IPS-18a (cell line): ENCODE results near the gene FLYWCH2.
"Not testable (repeated sequence)": the region's sequence is repeated elsewhere in the genome, so short reads cannot be mapped to it uniquely, and the experiment has no call there.

Experiments
- H3K27ac ChIP-seq: one replicate; pipeline ENCODE4 v1.5.1; 2013; ENCODE audit warnings: low read length
- H3K27me3 ChIP-seq: one replicate; pipeline ENCODE4 v1.6.1; 2013; ENCODE audit warnings: mild to moderate bottlenecking, low read length; ENCODE audit not compliant: control insufficient read depth, insufficient read depth
- H3K36me3 ChIP-seq: one replicate; pipeline ENCODE4 v1.6.1; 2013; ENCODE audit warnings: low read depth, low read length; ENCODE audit not compliant: control insufficient read depth
- H3K4me1 ChIP-seq: one replicate; pipeline ENCODE4 v1.6.1; 2013; ENCODE audit warnings: low read depth, low read length; ENCODE audit not compliant: control insufficient read depth
- H3K4me3 ChIP-seq: one replicate; pipeline ENCODE4 v1.5.1; 2013; ENCODE audit warnings: low read length
- H3K9ac ChIP-seq: one replicate; pipeline ENCODE4 v1.6.1; 2013; ENCODE audit warnings: mild to moderate bottlenecking, low read length, moderate library complexity
- H3K9me3 ChIP-seq: one replicate; pipeline ENCODE4 v1.6.1; 2013; ENCODE audit warnings: low read depth, low read length; ENCODE audit not compliant: control insufficient read depth

Gene FLYWCH2

GRCh38 chr16:2938206-2938605 lies 55.2 kb downstream of the FLYWCH2 start:
- Histone ChIP-seq H3K36me3 (peaks cover 8% of the 10 kb centered on the region), H3K4me1 (no peaks in the 10 kb centered on the region), H3K9me3 (no peaks in the 10 kb centered on the region), H3K27me3 (no peaks in the 10 kb centered on the region), H3K9ac (no peak overlapping the region), H3K4me3 (no peak overlapping the region), H3K27ac (no peak overlapping the region)

- Histone ChIP-seq H3K9ac (no peak overlapping the region), H3K36me3 (peaks cover 8% of the 10 kb centered on the region), H3K4me3 (no peak overlapping the region), H3K27ac (no peak overlapping the region), H3K4me1 (no peaks in the 10 kb centered on the region), H3K27me3 (no peaks in the 10 kb centered on the region), H3K9me3 (no peaks in the 10 kb centered on the region)
These were observed 57.0 kb downstream of the FLYWCH2 start for GRCh38 chr16:2939968-2940367.

- Histone ChIP-seq H3K9me3 (no peaks in the 10 kb centered on the region), H3K4me1 (no peaks in the 10 kb centered on the region), H3K4me3 (no peak overlapping the region), H3K27me3 (no peaks in the 10 kb centered on the region), H3K9ac (no peak overlapping the region), H3K27ac (no peak overlapping the region), H3K36me3 (peaks cover 8% of the 10 kb centered on the region)
These were observed 59.0 kb downstream of the FLYWCH2 start for GRCh38 chr16:2942045-2942444.

- H3K4me1 ChIP-seq, H3K27ac ChIP-seq, H3K9ac ChIP-seq, H3K36me3 ChIP-seq, H3K27me3 ChIP-seq, H3K4me3 ChIP-seq, H3K9me3 ChIP-seq: not testable (repeated sequence)
These were observed 60.7 kb downstream of the FLYWCH2 start for GRCh38 chr16:2943716-2944115.

- no peaks in the 10 kb centered on the region for H3K27me3 ChIP-seq
- no peaks in the 10 kb centered on the region for H3K36me3 ChIP-seq
- H3K4me1 ChIP-seq = no peaks in the 10 kb centered on the region
- H3K4me3 ChIP-seq = no peak overlapping the region
- no peak overlapping the region for H3K27ac ChIP-seq
- H3K9ac ChIP-seq = no peak overlapping the region
- no peaks in the 10 kb centered on the region for H3K9me3 ChIP-seq
These were observed 63.6 kb downstream of the FLYWCH2 start for GRCh38 chr16:2946649-2947048.
